Uterus (tissue), 2 donors: Measurements from ENCODE around the gene SNTN.

Experiments used
- POLR2A ChIP-seq, 2 donors: fragments of 450-650 bp; IDR thresholded peaks; one replicate each; pipeline ENCODE4 v1.6.1; 2016; ENCODE audit warnings: antibody characterized with exemption in 2 of 2, mild to moderate bottlenecking in 1 of 2, moderate library complexity in 1 of 2
- TF ChIP-seq, protein P1 (sequence below), 4 experiments: fragments of 200-600 bp in 2 of 4; fragments of 450-650 bp in 2 of 4; sonication (generic) in 2 of 4; IDR thresholded peaks; one replicate each; pipeline ENCODE4 v1.5.1; 2016 to 2019; ENCODE audit warnings: antibody characterized with exemption in 4 of 4, mild to moderate bottlenecking in 2 of 4, moderate library complexity in 1 of 4

DNA sequence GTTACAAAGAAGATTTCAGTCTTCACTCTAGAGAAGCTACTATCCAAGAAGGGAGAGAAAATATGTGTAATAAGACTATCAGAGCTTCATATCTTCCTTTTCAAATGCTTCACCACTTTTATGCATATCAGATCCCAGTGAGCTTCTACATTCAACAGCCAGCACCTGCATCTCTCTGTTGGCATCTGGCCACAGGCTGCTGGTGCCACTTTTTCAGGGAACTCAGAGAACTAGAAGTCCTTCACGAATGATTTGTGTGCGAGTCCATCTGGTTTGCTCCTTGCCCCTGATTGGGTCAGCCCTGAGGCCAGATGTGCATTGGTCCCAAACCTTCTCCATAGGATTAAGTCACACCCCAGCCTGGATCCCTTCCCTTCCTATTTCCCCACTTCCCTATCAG, 22.1 kb downstream of the SNTN start:
- TF ChIP-seq, protein P1, sequence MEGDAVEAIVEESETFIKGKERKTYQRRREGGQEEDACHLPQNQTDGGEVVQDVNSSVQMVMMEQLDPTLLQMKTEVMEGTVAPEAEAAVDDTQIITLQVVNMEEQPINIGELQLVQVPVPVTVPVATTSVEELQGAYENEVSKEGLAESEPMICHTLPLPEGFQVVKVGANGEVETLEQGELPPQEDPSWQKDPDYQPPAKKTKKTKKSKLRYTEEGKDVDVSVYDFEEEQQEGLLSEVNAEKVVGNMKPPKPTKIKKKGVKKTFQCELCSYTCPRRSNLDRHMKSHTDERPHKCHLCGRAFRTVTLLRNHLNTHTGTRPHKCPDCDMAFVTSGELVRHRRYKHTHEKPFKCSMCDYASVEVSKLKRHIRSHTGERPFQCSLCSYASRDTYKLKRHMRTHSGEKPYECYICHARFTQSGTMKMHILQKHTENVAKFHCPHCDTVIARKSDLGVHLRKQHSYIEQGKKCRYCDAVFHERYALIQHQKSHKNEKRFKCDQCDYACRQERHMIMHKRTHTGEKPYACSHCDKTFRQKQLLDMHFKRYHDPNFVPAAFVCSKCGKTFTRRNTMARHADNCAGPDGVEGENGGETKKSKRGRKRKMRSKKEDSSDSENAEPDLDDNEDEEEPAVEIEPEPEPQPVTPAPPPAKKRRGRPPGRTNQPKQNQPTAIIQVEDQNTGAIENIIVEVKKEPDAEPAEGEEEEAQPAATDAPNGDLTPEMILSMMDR (IDR thresholded peaks at IDR 0.05), result no peak
- TF ChIP-seq POLR2A (IDR thresholded peaks at IDR 0.05), result no peak
